Ectodermal cell (in vitro differentiated cells): ENCODE data around the gene DRAP1.
"Not testable (repeated sequence)": the region's sequence is repeated elsewhere in the genome, so short reads cannot be mapped to it uniquely, and the experiment has no call there.

Experiments
- H3K27ac ChIP-seq: 2 replicates; pipeline ENCODE4 v1.7.0; 2013; ENCODE audit warnings: mild to moderate bottlenecking, low read depth, low read length; ENCODE audit not compliant: insufficient read depth, poor library complexity, severe bottlenecking
- H3K27me3 ChIP-seq: 2 replicates; pipeline ENCODE4 v1.7.0; 2013; ENCODE audit warnings: mild to moderate bottlenecking, low read length; ENCODE audit not compliant: insufficient read depth, control insufficient read depth, poor library complexity, severe bottlenecking
- H3K36me3 ChIP-seq: one replicate; pipeline ENCODE4 v1.7.0; 2013; ENCODE audit warnings: low read length; ENCODE audit not compliant: control insufficient read depth, insufficient read depth
- H3K4me1 ChIP-seq: one replicate; pipeline ENCODE4 v1.7.0; 2013; ENCODE audit warnings: low read length; ENCODE audit not compliant: control insufficient read depth, insufficient read depth
- H3K4me3 ChIP-seq: 2 replicates; pipeline ENCODE4 v1.7.0; 2013; ENCODE audit warnings: low read depth, low read length, control low read depth; ENCODE audit not compliant: insufficient read depth
- H3K9me3 ChIP-seq: 2 replicates; pipeline ENCODE4 v1.7.0; 2013; ENCODE audit warnings: mild to moderate bottlenecking, low read length, moderate library complexity; ENCODE audit not compliant: control insufficient read depth
- WGBS, 2 experiments: methylation state at CpG; one replicate each; pipeline ENCODE4 v1.1.7; 2013; ENCODE audit warnings: missing lambda C conversion rate in 2 of 2; 5-methylcytosine and 5-hydroxymethylcytosine counted together

Gene DRAP1

DNA sequence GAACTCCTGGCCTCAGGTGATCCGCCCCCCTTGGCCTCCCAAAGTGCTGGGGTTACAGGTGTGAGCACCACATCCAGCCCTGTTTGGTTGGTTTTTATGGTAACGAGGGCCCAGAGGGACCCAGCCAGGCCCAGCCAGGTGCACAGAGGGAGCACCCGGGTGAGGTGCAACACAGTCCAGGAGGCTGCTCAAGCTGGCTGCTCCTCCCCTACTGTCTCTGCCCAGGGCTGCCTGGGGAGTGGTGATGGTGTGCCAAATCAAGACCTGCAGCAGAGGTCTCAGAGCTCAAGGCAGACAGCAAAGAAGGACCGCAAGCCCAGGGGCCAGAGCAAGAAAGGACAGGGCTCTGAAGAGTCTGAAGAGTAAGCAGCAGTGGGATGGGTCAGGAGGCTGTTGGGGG is 27.4 kb downstream of the DRAP1 start:
- Histone ChIP-seq H3K9me3 (no peaks in the 10 kb centered on the region), H3K27ac (no peak overlapping the region), H3K4me1 (peaks cover 8% of the 10 kb centered on the region), H3K36me3 (no peaks in the 10 kb centered on the region), H3K4me3 (no peak overlapping the region), H3K27me3 (no peaks in the 10 kb centered on the region)
- WGBS, 2 experiments, result 92 to 94% methylated on average over 4 of the region's 4 CpGs

DNA sequence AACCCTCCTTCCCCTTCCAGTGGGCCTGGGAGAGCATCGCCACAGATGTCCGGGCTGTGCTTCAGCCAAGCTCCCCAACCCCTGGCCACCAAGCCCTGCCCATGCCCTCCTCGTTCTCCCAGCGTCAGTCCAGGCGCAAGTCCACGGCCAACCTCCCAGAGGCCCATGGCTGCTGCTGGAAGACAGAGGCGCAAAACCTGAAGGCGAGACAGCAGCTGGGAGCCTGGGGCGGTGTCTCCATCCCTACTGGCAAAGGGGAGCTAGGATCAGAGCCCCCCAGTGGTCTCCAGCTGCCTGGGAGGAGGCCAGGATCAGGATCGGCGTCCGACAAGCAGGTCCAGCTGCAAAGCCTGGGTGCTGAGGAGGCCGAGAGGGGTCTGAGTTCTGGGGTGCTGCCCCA is 27.9 kb downstream of the DRAP1 start:
- no peaks in the 10 kb centered on the region for H3K36me3 ChIP-seq
- H3K27ac ChIP-seq, result no peak overlapping the region
- no peak overlapping the region for H3K4me3 ChIP-seq
- H3K27me3 ChIP-seq, result no peaks in the 10 kb centered on the region
- 81 to 85% methylated on average over 13 of the region's 13 CpGs for WGBS, 2 experiments
- peaks cover 8% of the 10 kb centered on the region for H3K4me1 ChIP-seq
- H3K9me3 ChIP-seq, result no peaks in the 10 kb centered on the region

DNA sequence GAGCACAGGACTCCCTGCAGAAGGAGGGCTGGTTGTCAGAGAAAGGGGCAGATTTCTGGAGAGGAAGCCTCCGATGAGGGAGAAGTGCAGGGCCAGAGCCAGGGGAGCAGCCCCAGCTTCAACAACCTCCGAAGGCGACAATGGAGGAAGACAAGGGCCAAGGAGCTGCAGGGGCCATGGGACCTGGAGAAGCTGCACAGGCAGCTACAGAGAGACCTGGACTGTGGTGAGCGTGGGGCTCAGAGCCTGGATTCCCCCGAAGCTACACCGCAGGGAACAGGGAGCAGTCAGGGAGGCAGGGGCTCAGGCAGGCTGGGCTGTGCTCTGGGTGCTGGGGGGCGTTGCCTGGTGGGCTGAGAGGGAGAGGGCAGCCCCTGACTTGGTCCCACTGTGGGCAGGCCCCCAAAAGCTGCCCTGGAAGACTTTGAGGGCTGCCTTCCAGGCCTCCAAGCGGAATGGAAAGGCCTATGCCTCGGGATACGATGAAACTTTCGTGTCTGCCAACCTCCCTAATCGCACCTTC is 28.4 kb downstream of the DRAP1 start:
- no peak overlapping the region for H3K27ac ChIP-seq
- H3K4me3 ChIP-seq, result no peak overlapping the region
- 92 to 93% methylated on average over 12 of the region's 12 CpGs for WGBS, 2 experiments
- peaks cover 8% of the 10 kb centered on the region for H3K4me1 ChIP-seq
- no peaks in the 10 kb centered on the region for H3K27me3 ChIP-seq
- H3K9me3 ChIP-seq, result no peaks in the 10 kb centered on the region
- H3K36me3 ChIP-seq, result no peaks in the 10 kb centered on the region

DNA sequence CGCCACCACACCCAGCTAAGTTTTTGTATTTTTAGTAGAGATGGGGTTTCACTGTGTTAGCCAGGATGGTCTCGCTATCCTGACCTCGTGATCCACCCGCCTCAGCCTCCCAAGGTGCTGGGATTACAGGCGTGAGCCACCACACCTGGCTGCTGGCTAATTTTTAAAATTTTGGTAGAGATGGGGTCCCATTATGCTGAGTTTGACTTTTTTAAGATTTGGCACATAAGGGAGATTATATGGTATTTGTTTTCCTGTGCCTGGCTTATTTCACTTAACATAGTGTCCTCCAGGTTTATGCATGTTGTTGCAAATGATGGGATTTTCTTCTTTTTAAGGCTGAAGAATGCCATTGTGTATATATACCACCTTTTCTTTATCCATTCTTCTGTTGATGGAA is 31.5 kb downstream of the DRAP1 start:
- WGBS, 2 experiments, result 96 to 98% methylated on average over 5 of the region's 5 CpGs
- H3K4me1 ChIP-seq, H3K4me3 ChIP-seq, H3K27me3 ChIP-seq, H3K9me3 ChIP-seq, H3K27ac ChIP-seq, H3K36me3 ChIP-seq: not testable (repeated sequence)

DNA sequence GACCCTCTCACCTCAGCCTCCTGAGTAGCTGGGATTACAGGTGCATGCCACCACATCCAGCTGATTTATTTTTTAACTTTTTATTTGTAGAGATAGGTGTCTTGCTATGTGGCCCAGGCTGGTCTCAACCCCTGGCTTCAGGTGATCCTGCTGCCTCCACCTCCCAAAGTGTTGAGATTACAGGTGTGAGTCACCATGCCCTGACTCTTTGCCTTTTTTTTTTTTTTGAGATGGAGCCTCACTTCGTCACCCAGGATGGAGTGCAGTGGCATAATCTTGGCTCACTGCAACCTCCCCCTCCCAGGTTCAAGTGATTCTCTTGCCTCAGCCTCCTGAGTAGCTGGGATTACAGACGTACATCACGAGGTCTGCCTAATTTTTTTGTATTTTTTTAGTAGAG is 32.4 kb downstream of the DRAP1 start:
- 81 to 91% methylated on average over 3 of the region's 3 CpGs for WGBS, 2 experiments
- not testable (repeated sequence) for H3K36me3 ChIP-seq, H3K27ac ChIP-seq, H3K27me3 ChIP-seq, H3K4me3 ChIP-seq, H3K9me3 ChIP-seq, H3K4me1 ChIP-seq

DNA sequence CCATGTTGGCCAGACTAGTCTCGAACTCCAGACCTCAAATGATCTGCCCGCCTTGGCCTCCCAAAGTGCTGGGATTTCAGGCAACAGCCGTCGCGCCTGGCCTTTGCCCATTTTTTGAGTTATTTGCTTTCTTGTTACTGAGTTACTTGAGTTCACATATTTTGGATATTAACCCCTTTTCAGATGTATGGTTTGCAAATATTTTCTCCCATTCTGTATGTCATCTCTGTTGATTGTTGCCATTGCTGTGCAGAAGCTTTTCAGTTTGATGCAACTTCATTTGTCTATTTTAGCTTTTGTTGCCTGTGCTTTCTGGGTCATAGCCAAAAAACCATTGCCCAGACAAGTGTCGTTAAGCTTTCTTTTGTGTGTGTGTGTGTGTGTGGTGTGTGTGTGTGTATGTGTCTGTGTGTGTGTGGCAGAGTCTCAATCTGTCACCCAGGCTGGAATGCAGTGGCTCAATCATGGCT is 32.9 kb downstream of the DRAP1 start:
- Histone ChIP-seq H3K27me3 (no peaks in the 10 kb centered on the region), H3K27ac (no peak overlapping the region), H3K36me3 (no peaks in the 10 kb centered on the region), H3K4me3 (no peak overlapping the region), H3K4me1 (no peaks in the 10 kb centered on the region), H3K9me3 (no peaks in the 10 kb centered on the region)
- 91% methylated on average over 6 of the region's 6 CpGs for WGBS, 2 experiments

DNA sequence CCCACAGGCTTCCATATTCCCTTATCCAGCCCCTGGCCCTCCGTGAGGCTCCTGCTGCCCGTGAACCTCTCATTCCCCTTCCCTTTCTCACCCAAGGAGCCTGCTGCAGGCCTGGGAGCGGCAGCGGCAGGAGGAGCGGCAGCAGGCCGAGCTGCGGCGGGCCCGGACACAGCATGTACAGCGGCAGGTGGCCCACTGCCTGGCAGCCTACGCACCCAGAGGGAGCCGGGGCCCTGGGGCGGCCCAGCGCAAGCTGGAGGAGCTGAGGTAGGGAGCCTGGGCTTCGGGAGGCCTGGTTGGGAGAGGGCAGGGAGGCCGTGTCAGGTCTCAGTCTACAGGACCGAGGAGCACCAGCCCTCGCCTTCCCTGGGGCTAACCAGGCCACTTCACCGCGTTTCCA is 34.2 kb downstream of the DRAP1 start:
- no peak overlapping the region for H3K4me3 ChIP-seq
- no peaks in the 10 kb centered on the region for H3K4me1 ChIP-seq
- H3K27me3 ChIP-seq, result no peaks in the 10 kb centered on the region
- WGBS, 2 experiments, result 95 to 96% methylated on average over 20 of the region's 20 CpGs
- H3K27ac ChIP-seq, result no peak overlapping the region
- H3K9me3 ChIP-seq, result no peaks in the 10 kb centered on the region
- no peaks in the 10 kb centered on the region for H3K36me3 ChIP-seq

DNA sequence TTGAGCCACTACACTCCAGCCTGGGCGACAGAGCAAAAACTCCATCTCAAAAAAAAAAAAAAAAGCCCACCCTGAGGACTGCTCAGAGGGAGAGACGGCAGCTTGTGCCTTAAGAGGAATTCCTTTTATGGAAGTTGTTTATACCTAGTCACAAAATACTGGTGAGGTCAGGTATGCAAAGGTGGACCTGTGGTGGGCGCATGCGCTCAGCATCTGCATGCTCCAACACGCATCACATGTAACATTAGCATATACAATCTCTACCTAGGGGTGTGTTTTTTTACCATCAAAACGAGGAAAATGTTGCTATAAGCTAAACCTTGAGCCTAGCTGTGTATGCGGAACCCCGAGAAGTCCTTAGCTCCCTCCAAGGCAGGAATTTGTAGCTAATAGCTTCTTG is 35.5 kb downstream of the DRAP1 start:
- Histone ChIP-seq H3K4me1 (no peaks in the 10 kb centered on the region), H3K27ac (no peak overlapping the region), H3K9me3 (no peaks in the 10 kb centered on the region), H3K36me3 (no peaks in the 10 kb centered on the region), H3K27me3 (no peaks in the 10 kb centered on the region), H3K4me3 (no peak overlapping the region)
- WGBS, 2 experiments, result 92 to 93% methylated on average over 8 of the region's 8 CpGs

DNA sequence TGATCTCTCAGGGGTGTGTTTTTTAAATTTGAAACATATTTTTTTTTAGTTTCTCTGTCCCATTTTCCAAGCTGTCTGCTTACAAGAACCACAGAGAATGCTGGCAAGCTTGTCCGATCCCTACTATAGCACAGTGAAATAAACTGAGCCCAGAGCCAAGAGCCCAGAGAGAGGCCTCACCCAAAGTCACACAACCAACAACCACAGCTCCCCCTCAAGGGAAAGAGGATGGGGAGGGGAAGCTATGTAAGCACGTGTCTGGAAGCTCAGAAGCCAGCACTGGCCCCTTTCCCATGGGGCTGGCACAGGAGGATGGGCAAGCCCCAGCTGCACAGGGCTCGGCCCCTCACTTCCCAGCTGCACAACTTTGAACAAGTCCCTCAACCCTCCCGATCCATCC is 39.1 kb downstream of the DRAP1 start:
- Histone ChIP-seq H3K4me1 (peaks cover 9% of the 10 kb centered on the region), H3K36me3 (no peaks in the 10 kb centered on the region), H3K4me3 (no peak overlapping the region), H3K27me3 (no peaks in the 10 kb centered on the region), H3K9me3 (no peaks in the 10 kb centered on the region), H3K27ac (no peak overlapping the region)
- 72 to 82% methylated on average over 4 of the region's 4 CpGs for WGBS, 2 experiments

DNA sequence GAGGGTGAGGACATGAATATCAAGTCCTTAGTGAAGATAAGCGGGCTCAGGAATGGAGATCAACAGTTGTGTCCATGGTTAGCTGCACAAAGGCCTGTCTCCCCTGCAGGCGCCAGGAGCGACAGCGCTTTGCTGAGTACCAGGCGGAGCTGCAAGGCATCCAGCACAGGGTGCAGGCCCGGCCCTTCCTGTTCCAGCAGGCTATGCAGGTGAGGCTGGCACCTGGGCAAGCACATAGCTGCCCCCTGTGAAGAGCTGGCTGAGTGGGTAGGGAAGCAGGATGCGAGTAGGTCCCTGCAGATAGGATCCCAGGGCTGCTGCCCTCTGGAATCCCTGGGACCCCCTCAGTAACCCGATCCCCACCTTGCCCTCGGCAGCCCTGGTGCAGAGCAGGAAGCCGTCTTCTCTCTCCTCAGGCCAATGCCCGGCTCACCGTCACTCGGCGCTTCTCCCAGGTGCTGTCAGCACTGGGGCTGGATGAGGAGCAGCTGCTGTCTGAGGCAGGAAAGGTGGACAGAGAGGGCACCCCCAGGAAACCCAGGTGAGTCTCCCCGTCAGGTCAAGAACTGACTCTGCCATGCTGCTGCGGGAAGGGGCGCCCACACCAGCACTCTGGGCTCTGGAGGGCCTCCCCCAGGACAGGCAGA is 39.7 kb downstream of the DRAP1 start:
- 85 to 87% methylated on average over 17 of the region's 17 CpGs for WGBS, 2 experiments
- Histone ChIP-seq H3K36me3 (no peaks in the 10 kb centered on the region), H3K4me1 (peaks cover 9% of the 10 kb centered on the region), H3K4me3 (no peak overlapping the region), H3K27ac (no peak overlapping the region), H3K9me3 (no peaks in the 10 kb centered on the region), H3K27me3 (no peaks in the 10 kb centered on the region)
